ENCODE results near the gene BMPR1A.
"Not testable (repeated sequence)": the region's sequence is repeated elsewhere in the genome, so short reads cannot be mapped to it uniquely, and the experiment has no call there.

BMPR1A gene

DNA sequence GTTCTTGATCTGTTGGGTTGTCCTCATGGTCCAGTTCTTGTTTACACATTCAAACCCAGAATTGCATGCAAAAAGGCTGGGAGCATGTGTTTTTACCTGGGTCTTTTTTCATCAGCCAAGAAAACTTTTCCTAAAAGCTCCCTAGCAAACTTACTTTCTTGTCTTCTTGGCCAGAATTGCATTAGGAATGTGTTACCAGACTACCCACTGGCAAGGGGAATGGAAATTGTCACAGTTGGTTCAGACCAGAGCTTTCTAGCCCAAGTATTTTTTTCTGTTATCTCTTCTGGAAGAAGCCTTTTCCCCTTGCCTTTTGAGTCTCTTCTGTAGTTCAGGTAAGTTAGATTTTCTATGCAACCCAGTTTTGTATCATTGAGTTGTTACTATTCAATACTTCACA lies 77.5 kb downstream of the BMPR1A start:
- DNase-seq (no peak), ATAC-seq (replicated peaks) (no peak)
- no peaks in the 10 kb centered on the region for H3K27me3 Mint-ChIP-seq
- no peak overlapping the region for H3K27ac Mint-ChIP-seq
- H3K4me1 Mint-ChIP-seq (ENCODE audit: low read depth in 2 of 2) = peaks cover 20 to 36% of the 10 kb centered on the region in 2 donors
- H3K9me3 Mint-ChIP-seq = no peaks in the 10 kb centered on the region
- no peak overlapping the region for H3K4me3 Mint-ChIP-seq
- no peaks in the 10 kb centered on the region for H3K36me3 Mint-ChIP-seq (ENCODE audit: insufficient read depth)

DNA sequence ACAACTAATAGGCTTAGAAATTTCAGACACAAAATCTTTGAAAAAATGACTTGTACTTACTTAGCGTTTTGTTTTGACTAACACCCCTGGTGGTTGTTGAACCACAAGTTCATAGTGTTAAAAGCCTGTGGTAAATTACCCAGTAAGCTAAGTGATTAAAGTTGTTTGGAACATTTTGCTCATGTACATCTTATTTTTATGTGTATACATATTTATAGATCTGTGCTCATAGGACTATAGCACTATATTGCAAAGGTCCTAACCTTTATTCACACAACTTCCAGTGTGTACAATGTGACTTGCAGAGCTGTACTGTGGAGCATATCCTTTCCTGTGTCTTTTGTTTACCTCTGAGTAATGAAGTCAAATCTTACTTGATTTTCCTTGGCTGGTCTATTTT lies 79.6 kb downstream of the BMPR1A start:
- Mint-ChIP-seq H3K36me3 (ENCODE audit: insufficient read depth) (no peaks in the 10 kb centered on the region), H3K4me1 (ENCODE audit: low read depth in 2 of 2) (peaks cover 13 to 29% of the 10 kb centered on the region in 2 donors), H3K27ac (peak overlapping the region in 1 of 2 donors; percentile 63), H3K27me3 (no peaks in the 10 kb centered on the region), H3K9me3 (no peaks in the 10 kb centered on the region), H3K4me3 (peak overlapping the region in 1 of 2 donors; percentile 24)
- DNase-seq = no peak
- ATAC-seq (replicated peaks) = peak; percentile 65

DNA sequence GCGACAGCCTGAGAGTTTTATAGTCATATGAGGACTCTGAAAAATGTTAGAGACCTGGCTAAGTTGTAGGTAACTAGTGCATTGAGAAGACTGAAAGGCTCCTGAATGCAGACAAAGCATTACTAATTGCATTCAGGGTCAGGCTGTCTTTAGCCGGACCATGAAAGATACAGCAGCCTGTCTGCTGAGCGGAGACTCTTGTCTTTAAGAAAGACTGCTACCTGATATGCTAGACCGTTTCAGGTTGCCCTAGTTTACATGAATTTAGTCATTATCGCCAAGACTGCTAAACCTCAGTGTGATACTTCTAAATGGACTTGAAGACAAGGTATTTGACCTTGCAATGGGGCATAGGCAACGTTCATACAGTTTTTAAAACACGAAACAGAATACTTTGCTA lies 81.2 kb downstream of the BMPR1A start:
- H3K27ac Mint-ChIP-seq = no peak overlapping the region
- peaks cover 13 to 23% of the 10 kb centered on the region in 2 donors for H3K4me1 Mint-ChIP-seq (ENCODE audit: low read depth in 2 of 2)
- DNase-seq (no peak), ATAC-seq (replicated peaks) (no peak)
- no peaks in the 10 kb centered on the region for H3K9me3 Mint-ChIP-seq
- H3K4me3 Mint-ChIP-seq = no peak overlapping the region
- no peaks in the 10 kb centered on the region for H3K36me3 Mint-ChIP-seq (ENCODE audit: insufficient read depth)
- no peaks in the 10 kb centered on the region for H3K27me3 Mint-ChIP-seq

DNA sequence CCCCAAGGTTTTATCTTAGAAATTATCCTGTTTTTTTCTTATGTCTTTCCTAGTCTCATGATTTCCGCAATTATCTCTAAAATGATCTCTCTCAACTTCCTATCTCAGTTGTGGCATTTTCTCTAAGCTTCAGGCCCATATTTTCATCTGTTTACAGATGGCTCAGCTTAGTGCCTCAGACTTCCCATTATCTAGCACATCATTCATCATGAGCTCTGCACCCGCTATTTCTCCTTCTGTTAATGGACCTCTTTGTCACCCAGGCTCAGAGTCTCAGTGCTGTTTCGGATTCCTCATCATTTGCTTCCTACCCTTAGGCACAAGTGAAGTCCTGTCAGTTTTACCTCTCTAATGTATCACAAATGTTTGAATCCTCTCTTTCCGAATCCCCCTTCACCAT lies 84.1 kb downstream of the BMPR1A start:
- Mint-ChIP-seq H3K4me1 (ENCODE audit: low read depth in 2 of 2) (peaks cover 4 to 8% of the 10 kb centered on the region in 2 donors), H3K27ac (no peak overlapping the region), H3K4me3 (no peak overlapping the region), H3K27me3 (no peaks in the 10 kb centered on the region), H3K9me3 (no peaks in the 10 kb centered on the region), H3K36me3 (ENCODE audit: insufficient read depth) (no peaks in the 10 kb centered on the region)
- no peak for ATAC-seq (replicated peaks)
- no peak for DNase-seq

DNA sequence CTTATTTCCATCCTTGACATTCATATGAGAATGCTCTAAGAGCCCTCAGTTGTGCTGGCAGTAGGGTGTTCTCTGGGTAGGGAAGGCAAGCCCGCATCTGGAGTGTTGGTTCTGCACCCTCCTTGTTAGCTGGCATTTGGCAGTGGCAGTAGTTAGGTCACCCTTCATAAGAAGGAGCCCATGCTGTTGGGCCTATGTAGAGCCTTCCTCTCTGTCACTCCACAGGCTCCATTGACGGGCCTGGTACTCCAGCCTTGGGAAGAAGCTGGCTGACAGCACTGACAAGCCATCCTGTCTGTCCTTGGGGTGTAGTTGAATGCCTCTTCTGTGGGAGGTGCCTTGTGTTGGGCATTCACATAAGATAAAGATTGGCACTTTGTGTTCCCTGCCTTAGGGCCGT lies 89.7 kb downstream of the BMPR1A start:
- Mint-ChIP-seq H3K36me3 (ENCODE audit: insufficient read depth) (no peaks in the 10 kb centered on the region), H3K27me3 (no peaks in the 10 kb centered on the region), H3K27ac (no peak overlapping the region), H3K4me3 (no peak overlapping the region), H3K9me3 (no peaks in the 10 kb centered on the region), H3K4me1 (ENCODE audit: low read depth in 2 of 2) (no peaks in the 10 kb centered on the region)
- ATAC-seq (replicated peaks) (no peak), DNase-seq (no peak)

DNA sequence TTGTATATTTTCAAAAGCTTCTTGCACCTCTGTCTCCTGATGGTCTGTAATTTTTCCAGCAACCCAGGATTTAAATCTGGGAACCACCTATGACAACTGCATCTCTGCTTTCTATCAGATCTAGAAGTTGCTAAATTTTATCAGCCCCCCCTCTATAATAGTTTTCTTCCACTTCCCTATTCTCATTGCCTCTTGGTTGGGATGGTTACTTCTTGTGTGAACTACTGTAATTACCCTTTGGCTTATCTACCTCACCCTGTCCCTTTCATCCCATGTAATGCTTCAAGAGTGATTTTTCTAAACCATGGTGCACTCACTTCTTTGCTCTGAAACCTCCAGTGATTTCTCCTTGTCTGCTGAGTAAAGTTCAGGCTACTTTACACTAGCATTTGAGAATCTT lies 92.3 kb downstream of the BMPR1A start:
- Mint-ChIP-seq H3K27ac (no peak overlapping the region), H3K27me3 (no peaks in the 10 kb centered on the region), H3K36me3 (ENCODE audit: insufficient read depth) (peaks cover 5% of the 10 kb centered on the region), H3K4me3 (no peak overlapping the region), H3K9me3 (no peaks in the 10 kb centered on the region), H3K4me1 (ENCODE audit: low read depth in 2 of 2) (no peaks in the 10 kb centered on the region)
- no peak for ATAC-seq (replicated peaks)
- DNase-seq = no peak

DNA sequence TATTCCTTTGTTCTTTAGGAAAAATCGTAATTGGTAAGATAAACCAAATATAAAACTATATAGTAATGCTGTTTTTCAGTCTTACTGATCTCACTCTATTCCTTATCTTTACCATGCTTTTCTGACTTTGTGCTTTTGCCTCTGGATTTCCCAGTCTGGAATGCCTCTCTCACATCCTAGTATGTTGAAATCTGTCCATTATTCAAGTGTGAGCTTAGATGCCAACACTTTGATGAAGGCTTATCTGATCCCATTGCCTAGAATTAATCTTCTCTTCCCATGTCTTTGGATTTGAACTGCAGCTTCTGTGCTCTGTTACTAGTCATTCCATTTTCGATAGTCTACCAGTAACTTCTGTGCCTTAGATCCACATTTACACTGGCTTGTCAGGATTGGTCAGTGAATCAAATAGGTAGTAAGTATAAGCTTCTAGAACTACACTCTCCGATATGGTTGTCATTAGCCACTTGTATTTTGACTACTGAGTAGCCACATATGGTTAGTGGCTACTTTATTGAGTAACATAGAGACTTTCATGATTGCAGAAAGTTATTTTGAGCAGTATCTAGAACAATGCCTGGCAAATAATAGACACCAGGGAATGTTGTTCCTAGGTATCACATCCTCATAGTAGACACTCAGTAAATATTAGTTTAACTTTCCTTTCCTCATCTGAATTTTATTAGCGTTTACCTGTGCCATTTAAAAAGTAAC lies 92.9 kb downstream of the BMPR1A start:
- ATAC-seq (replicated peaks) = no peak
- Mint-ChIP-seq H3K27me3 (no peaks in the 10 kb centered on the region), H3K36me3 (ENCODE audit: insufficient read depth) (peaks cover 5% of the 10 kb centered on the region), H3K4me3 (no peak overlapping the region), H3K4me1 (ENCODE audit: low read depth in 2 of 2) (no peaks in the 10 kb centered on the region), H3K27ac (no peak overlapping the region), H3K9me3 (no peaks in the 10 kb centered on the region)
- DNase-seq = no peak

DNA sequence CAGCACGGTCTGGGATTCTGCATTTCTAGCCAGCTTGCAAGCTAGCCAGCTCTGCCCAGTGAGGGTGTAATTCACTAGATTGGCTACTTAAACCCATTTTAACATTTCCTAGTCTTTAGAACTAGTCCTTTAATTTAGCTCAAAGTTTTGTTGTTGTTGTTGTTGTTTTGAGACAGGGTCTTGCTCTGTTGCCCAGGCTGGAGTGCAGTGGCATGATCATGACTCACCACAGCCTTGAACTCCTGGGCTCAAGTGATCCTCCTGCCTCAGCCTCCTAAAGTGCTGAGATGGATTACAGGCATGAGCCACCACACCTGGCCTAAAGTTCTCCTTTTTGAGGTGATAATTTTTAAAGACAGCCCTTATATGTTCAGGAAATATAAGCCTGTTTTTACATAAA lies 94.1 kb downstream of the BMPR1A start:
- no peak for ATAC-seq (replicated peaks)
- no peak overlapping the region for H3K4me3 Mint-ChIP-seq
- no peak for DNase-seq

DNA sequence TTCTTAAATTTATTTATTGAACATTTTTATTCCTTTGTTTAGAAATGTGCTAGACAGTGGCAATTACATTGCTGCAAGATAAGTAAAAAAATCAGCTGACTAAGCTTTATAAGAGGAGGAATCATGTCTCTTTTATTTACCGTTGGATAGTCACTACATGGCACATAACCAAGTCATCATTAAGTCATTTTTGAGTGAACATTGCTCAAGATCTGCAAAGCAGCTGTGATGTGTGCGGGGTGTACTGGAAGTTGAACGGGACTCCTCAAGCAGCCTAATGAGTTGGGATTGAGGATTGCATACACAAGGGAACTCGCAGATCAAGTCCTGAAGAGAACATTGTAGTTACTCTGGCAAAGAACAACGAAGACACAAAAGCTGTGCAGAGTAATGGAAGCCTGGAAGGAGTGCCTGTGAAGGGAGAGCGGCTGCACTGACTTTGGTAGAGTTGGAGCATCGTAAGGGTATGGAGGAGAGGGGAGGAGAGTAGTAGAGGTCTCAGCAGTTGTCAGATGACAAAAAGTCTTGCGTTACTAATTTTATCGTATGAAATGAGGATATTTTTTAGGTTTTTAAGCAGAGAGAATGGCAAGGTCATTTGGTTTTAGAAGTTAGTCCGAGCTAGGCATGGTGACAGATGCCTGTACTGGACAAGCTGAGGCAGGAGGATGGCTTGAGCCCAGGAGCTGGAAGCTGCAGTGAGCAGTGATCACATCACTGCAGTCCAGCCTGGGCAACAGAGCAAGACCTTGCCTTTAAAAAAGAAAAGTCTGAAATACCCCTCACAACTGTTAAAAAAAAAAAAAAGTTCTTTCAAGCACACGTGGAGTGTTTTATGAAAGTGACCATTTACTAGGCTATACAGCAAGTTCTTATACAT lies 95.1 kb downstream of the BMPR1A start:
- H3K27ac Mint-ChIP-seq = peak overlapping the region in 1 of 2 donors; percentile 2
- no peaks in the 10 kb centered on the region for H3K9me3 Mint-ChIP-seq
- no peaks in the 10 kb centered on the region for H3K27me3 Mint-ChIP-seq
- DNase-seq (no peak), ATAC-seq (replicated peaks) (no peak)
- H3K36me3 Mint-ChIP-seq (ENCODE audit: insufficient read depth) = peaks cover 9% of the 10 kb centered on the region
- H3K4me3 Mint-ChIP-seq = no peak overlapping the region
- H3K4me1 Mint-ChIP-seq (ENCODE audit: low read depth in 2 of 2) = no peaks in the 10 kb centered on the region

More for the DNA sequence above, 94.1 kb downstream of the BMPR1A start:
- no peaks in the 10 kb centered on the region for H3K9me3 Mint-ChIP-seq
- H3K4me1 Mint-ChIP-seq (ENCODE audit: low read depth in 2 of 2) = no peaks in the 10 kb centered on the region
- H3K27ac Mint-ChIP-seq = no peak overlapping the region
- peaks cover 9% of the 10 kb centered on the region for H3K36me3 Mint-ChIP-seq (ENCODE audit: insufficient read depth)
- H3K27me3 Mint-ChIP-seq = no peaks in the 10 kb centered on the region

DNA sequence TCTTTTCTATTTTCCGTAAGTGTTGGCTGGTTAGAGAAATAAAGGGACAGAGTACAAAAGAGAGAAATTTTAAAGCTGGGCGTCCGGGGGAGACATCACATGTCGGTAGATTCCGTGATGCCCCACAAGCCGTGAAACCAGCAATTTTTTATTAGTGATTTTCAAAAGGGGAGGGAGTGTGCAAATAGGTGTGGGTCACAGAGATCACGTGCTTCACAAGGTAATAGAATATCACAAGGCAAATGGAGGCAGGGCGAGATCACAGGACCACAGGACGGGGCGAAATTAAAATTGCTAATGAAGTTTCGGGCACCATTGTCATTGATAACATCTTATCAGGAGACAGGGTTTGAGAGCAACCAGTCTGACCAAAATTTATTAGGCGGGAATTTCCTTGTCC lies 97.2 kb downstream of the BMPR1A start:
- H3K4me3 Mint-ChIP-seq; H3K9me3 Mint-ChIP-seq; H3K27ac Mint-ChIP-seq; DNase-seq; H3K36me3 Mint-ChIP-seq (ENCODE audit: insufficient read depth); H3K4me1 Mint-ChIP-seq (ENCODE audit: low read depth in 2 of 2); H3K27me3 Mint-ChIP-seq; ATAC-seq (replicated peaks): not testable (repeated sequence)

DNA sequence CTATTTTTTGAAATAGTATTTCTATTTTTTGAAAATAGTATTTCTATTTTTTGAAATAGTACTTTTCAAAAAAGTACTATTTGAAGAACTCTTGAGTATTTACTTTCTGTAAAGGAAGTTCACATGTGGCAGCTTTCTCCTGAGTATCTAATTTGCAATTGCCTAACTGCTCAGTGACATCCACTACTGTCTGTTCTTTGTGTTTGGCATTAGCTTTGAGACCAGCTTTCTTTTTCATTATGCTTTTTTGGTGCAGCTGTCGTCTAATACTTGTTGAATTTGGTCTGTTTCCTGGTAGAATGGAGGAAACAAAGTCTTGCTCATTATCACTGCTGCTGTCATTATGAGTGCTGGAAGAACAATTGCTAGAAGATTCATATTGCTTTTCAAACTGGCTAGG lies 99.1 kb downstream of the BMPR1A start:
- H3K9me3 Mint-ChIP-seq = no peaks in the 10 kb centered on the region
- no peak overlapping the region for H3K27ac Mint-ChIP-seq
- no peaks in the 10 kb centered on the region for H3K27me3 Mint-ChIP-seq
- DNase-seq = no peak
- no peaks in the 10 kb centered on the region for H3K4me1 Mint-ChIP-seq (ENCODE audit: low read depth in 2 of 2)
- H3K36me3 Mint-ChIP-seq (ENCODE audit: insufficient read depth) = peaks cover 9% of the 10 kb centered on the region
- no peak overlapping the region for H3K4me3 Mint-ChIP-seq
- no peak for ATAC-seq (replicated peaks)

DNA sequence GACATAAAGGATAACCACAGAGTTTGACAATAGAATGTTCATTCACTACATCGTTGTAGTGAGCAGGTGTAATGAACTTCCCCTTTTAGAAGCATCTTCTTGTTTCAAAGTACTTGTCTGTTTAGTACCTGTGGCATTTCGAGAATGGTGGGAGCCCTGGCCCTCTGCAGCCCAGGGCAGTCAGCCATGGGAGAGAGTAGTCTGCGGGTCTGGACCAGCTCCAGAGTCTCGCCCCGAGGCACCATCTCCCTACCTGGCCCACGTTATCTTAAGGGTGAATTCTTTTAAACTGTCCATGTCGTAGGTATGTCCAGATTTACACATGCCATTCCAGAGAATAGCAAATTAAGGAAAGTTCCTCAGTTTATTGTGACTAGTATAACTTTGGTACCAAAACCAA lies 99.7 kb downstream of the BMPR1A start:
- Mint-ChIP-seq H3K4me1 (ENCODE audit: low read depth in 2 of 2) (no peaks in the 10 kb centered on the region), H3K27me3 (no peaks in the 10 kb centered on the region), H3K27ac (no peak overlapping the region), H3K4me3 (no peak overlapping the region), H3K9me3 (no peaks in the 10 kb centered on the region), H3K36me3 (ENCODE audit: insufficient read depth) (peaks cover 9% of the 10 kb centered on the region)
- no peak for DNase-seq
- no peak for ATAC-seq (replicated peaks)

DNA sequence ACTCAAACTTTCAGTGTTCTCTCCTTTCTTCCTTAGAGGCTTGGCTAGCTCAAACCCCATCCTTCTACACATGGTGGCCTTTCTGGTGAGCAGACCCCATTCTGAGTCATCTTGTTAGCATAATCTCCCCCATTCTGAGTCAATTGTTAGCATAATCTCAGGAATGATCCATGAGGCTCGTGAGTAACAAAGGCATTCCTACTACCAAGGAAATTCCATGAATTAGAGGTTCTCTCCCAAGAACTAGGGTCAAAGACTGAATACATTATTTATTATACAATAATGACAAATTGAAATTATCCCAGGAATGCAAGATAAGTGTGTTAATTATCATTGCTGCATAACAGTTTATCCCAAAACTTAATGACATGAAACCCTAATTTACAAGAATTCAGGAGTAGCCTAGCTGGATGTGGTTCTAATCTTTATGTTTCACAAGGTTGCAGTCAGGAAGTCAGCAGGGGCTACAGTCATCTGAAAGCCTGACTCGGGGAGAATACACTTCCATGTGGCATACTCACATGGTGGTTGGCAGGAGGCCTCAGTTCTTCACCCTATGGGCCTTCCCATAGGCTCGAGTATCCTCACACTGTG lies 100.8 kb downstream of the BMPR1A start:
- Mint-ChIP-seq H3K27me3 (no peaks in the 10 kb centered on the region), H3K4me1 (ENCODE audit: low read depth in 2 of 2) (no peaks in the 10 kb centered on the region), H3K27ac (no peak overlapping the region), H3K36me3 (ENCODE audit: insufficient read depth) (peaks cover 4% of the 10 kb centered on the region), H3K4me3 (no peak overlapping the region), H3K9me3 (no peaks in the 10 kb centered on the region)
- ATAC-seq (replicated peaks) (no peak), DNase-seq (no peak)

DNA sequence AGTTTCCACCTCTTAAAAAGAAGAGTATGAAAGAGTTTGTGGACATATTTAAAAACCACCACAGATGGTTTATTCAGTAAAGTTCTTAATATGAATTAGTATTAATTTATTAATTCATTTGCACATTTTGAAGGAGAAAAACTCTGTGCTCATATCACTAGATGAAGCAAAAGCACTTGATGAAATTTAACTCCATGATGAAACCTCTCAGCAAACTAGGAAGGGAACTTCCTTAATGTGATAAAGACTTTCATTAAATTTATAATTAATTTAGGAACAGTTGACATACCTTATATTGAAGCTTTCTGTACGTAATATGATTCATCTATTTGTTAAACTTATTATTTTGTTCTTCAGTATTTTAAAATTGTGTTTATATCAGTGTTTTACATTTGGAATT lies 101.6 kb downstream of the BMPR1A start:
- no peak for DNase-seq
- no peak for ATAC-seq (replicated peaks)
- Mint-ChIP-seq H3K4me1 (ENCODE audit: low read depth in 2 of 2) (no peaks in the 10 kb centered on the region), H3K4me3 (no peak overlapping the region), H3K9me3 (no peaks in the 10 kb centered on the region), H3K27ac (no peak overlapping the region), H3K27me3 (no peaks in the 10 kb centered on the region), H3K36me3 (ENCODE audit: insufficient read depth) (peaks cover 4% of the 10 kb centered on the region)

Data from effector memory CD8-positive, alpha-beta T cell (primary cell).